ENCODE results near the gene XDH.

- TF ChIP-seq EZH2 (IDR thresholded peaks at IDR 0.05) = no peak
- TF ChIP-seq CTCF (IDR thresholded peaks at IDR 0.05) = no peak
Observed at GRCh38 chr2:31404827-31405226, 9.7 kb downstream of the XDH start.
